Lung (tissue), 12 donors: ENCODE measurements around the gene SYNE1. TPM values are rescaled to one million over a fixed set of nuclear protein-coding genes. Genes with fewer than 3 reads are reported as not detected.

Source experiments
- ATAC-seq: fragments of 200-7000 bp; cut with Tn5 transposase; one replicate; pipeline ENCODE4 v1.9.1; 2020; ENCODE audit warnings: moderate number of reproducible peaks; ENCODE audit not compliant: insufficient read depth, low FRiP score
- DNase-seq, 3 donors: peaks; one replicate each; pipeline ENCODE4 v3.0.0-alpha.2; 2013 to 2017
- H3K27ac ChIP-seq, 2 donors: one replicate each; pipeline ENCODE4 v1.5.1; 2013; ENCODE audit warnings: mild to moderate bottlenecking in 2 of 2, moderate library complexity in 2 of 2, control low read depth in 1 of 2, inconsistent platforms in 1 of 2, low read depth in 1 of 2, low read length in 1 of 2
- H3K27me3 ChIP-seq, 3 donors: one replicate each; pipeline ENCODE4 v1.5.1; 2013; ENCODE audit warnings: low read length in 2 of 3; ENCODE audit not compliant: control insufficient read depth in 3 of 3, insufficient read depth in 3 of 3
- H3K36me3 ChIP-seq, 4 donors: one replicate each; pipeline ENCODE4 v1.5.1; 2013; ENCODE audit warnings: low read length in 4 of 4, mild to moderate bottlenecking in 1 of 4, moderate library complexity in 1 of 4; ENCODE audit not compliant: control insufficient read depth in 4 of 4, insufficient read depth in 4 of 4
- H3K4me1 ChIP-seq, 5 donors: one replicate each; pipeline ENCODE4 v1.5.1; 2013; ENCODE audit warnings: low read length in 5 of 5, mild to moderate bottlenecking in 2 of 5, moderate library complexity in 1 of 5; ENCODE audit not compliant: control insufficient read depth in 5 of 5, insufficient read depth in 5 of 5
- H3K4me3 ChIP-seq: one replicate; pipeline ENCODE4 v1.5.1; 2013; ENCODE audit warnings: mild to moderate bottlenecking, control low read depth, moderate library complexity
- H3K9ac ChIP-seq, 2 donors: one replicate each; pipeline ENCODE4 v1.5.1; 2013; ENCODE audit warnings: low read length in 2 of 2, control low read depth in 1 of 2; ENCODE audit not compliant: insufficient read depth in 1 of 2
- H3K9me3 ChIP-seq, 4 donors: one replicate each; pipeline ENCODE4 v1.5.1; 2013; ENCODE audit warnings: low read length in 3 of 4, mild to moderate bottlenecking in 1 of 4, moderate library complexity in 1 of 4; ENCODE audit not compliant: control insufficient read depth in 4 of 4, insufficient read depth in 3 of 4
- WGBS, 2 donors: extraction: QIAGEN DNeasy Blood & Tissue Kit; methylation state at CpG; one replicate each; pipeline ENCODE4 v1.1.7; 2013; 5-methylcytosine and 5-hydroxymethylcytosine counted together
- polyA plus RNA-seq, 2 donors: library from polyadenylated mRNA; stranded (reverse); fragments of 200-250 nt; gene quantifications; one replicate each; pipeline ENCODE4 v1.2.1, GENCODE V29; 2013
- total RNA-seq, 2 donors: library from RNA; depleted of rRNA in 1 of 2; stranded (reverse); fragments of >200 nt in 1 of 2; gene quantifications; one replicate each; pipeline ENCODE4 v1.2.1, GENCODE V29; 2014 to 2021
- TF ChIP-seq, protein P1 (sequence below): IDR thresholded peaks from 2 replicates; pipeline ENCODE4 v1.5.1; 2012; ENCODE audit warnings: mild to moderate bottlenecking; ENCODE audit errors: control extremely low read depth, extremely low read depth
- donor health status: control.
- donor health status: control.
- donor health status: Bipolar disorder and iron deficiency.
- donor health status: healthy.
- donor health status: DM: yes; HTN: yes; CAD: no.

Gene SYNE1
- total and polyA plus RNA-seq, 4 donors = 26.4 to 352 (median 131) TPM

DNA sequence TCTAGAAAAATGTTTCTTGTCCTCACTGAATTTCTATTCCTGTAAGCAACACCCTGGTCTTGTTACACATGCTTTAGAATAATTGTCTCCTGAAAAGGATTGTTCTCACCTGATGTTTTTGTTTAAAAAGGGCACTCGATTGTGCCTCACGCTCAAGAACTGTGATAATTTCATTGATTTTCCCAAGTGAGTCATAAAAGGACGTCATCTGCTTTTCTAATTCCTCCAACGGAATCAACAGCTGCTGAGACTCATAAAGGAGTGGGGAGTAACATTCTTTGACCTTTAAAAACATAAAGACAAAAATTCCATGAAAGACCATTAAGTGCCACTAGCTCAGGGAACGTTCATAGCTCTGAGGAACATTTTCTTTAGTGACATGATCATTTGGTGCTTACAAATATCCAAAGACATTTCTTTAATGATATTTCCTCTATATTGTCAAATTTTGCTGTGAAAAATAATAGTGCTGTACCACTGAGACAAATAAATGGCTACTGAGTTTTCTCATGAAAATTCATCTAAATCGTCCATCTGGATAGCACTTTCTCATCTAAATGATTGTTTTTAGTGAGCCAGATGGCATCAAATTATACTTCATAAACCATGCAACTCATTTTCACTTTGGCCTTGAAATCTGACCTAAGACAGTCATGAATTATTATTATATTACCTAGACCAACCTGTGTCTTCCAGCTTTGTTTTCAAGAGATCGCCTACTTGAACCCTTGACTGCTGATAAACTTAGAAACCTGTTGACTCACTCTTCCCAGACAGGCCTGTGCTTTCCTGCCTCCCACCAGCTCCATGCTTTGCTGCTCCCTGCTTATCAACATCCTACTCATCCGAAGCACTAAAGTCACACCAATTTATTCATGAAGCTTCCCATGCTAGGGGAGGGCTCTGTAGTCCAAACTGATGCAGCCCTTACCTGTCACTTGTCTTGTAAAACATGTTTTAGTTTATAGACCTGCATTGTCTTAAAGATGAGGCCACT is 178.2 kb downstream of the SYNE1 start:
- no peak for DNase-seq
- no peak overlapping the region for H3K4me3 ChIP-seq
- peaks cover 0 to 3% (median 0%) of the 10 kb centered on the region in 4 donors for H3K36me3 ChIP-seq
- H3K9ac ChIP-seq = no peak overlapping the region
- H3K27me3 ChIP-seq = no peaks in the 10 kb centered on the region
- 82 to 87% methylated on average over 8 of the region's 8 CpGs for WGBS, 2 donors
- H3K4me1 ChIP-seq = no peaks in the 10 kb centered on the region
- H3K9me3 ChIP-seq = no peaks in the 10 kb centered on the region
- TF ChIP-seq, protein P1, sequence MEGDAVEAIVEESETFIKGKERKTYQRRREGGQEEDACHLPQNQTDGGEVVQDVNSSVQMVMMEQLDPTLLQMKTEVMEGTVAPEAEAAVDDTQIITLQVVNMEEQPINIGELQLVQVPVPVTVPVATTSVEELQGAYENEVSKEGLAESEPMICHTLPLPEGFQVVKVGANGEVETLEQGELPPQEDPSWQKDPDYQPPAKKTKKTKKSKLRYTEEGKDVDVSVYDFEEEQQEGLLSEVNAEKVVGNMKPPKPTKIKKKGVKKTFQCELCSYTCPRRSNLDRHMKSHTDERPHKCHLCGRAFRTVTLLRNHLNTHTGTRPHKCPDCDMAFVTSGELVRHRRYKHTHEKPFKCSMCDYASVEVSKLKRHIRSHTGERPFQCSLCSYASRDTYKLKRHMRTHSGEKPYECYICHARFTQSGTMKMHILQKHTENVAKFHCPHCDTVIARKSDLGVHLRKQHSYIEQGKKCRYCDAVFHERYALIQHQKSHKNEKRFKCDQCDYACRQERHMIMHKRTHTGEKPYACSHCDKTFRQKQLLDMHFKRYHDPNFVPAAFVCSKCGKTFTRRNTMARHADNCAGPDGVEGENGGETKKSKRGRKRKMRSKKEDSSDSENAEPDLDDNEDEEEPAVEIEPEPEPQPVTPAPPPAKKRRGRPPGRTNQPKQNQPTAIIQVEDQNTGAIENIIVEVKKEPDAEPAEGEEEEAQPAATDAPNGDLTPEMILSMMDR = no peak
- ATAC-seq = no peak
- H3K27ac ChIP-seq = no peak overlapping the region

- TF ChIP-seq, protein P1 = no peak
- Histone ChIP-seq H3K27me3 (no peaks in the 10 kb centered on the region), H3K9ac (no peak overlapping the region), H3K4me3 (no peak overlapping the region), H3K36me3 (peaks cover 0 to 3% (median 0%) of the 10 kb centered on the region in 4 donors), H3K27ac (no peak overlapping the region), H3K9me3 (no peaks in the 10 kb centered on the region), H3K4me1 (no peaks in the 10 kb centered on the region)
- ATAC-seq (no peak), DNase-seq (no peak)
- WGBS, 2 donors = 79 to 87% methylated on average over 4 of the region's 4 CpGs
Observed at GRCh38 chr6:152457949-152458624, 179.1 kb downstream of the SYNE1 start.

DNA sequence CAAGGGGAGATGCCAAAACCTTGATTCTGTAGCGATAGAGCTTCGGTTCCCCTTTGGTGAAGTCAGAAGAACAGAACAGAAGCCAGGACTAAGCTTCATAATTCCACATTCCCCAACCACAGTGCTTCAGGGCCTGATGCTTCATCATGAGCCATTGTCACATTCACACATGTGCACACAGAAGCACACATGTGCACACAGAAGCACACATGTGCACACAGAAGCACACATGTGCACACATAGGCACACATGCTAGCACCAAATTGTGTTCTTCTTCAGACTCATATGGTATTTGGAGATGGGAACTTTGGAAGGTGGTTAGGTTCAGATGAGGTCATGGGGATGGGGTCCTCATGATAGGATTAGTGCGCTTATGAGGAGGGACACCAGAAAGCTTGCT is 183.2 kb downstream of the SYNE1 start:
- Histone ChIP-seq H3K9ac (no peak overlapping the region), H3K4me1 (no peaks in the 10 kb centered on the region), H3K36me3 (peaks cover 0 to 3% (median 0%) of the 10 kb centered on the region in 4 donors), H3K9me3 (no peaks in the 10 kb centered on the region), H3K27me3 (no peaks in the 10 kb centered on the region), H3K27ac (no peak overlapping the region), H3K4me3 (no peak overlapping the region)
- ATAC-seq (no peak), DNase-seq (no peak)
- TF ChIP-seq, protein P1 = no peak
- 98% methylated on average over 3 of the region's 3 CpGs for WGBS, 2 donors
